NOMO-1 treated with dmso at 0.1 percent for 144 hours (cell line): ENCODE data around the gene SHCBP1L.

Experiments
- DNase-seq: peaks from one replicate; lab custom pipeline; 2025; ENCODE audit not compliant: unreplicated experiment; lab: John Stamatoyannopoulos, UW

The SHCBP1L gene

GRCh38 chr1:182952677-182953444 is at the start of gene SHCBP1L:
Gene SHCBP1L, minus strand, starts transcription at chr1:182953166. Its CDS starts 33 bp downstream, at chr1:182953133.
- DNase-seq = no peak

DNA sequence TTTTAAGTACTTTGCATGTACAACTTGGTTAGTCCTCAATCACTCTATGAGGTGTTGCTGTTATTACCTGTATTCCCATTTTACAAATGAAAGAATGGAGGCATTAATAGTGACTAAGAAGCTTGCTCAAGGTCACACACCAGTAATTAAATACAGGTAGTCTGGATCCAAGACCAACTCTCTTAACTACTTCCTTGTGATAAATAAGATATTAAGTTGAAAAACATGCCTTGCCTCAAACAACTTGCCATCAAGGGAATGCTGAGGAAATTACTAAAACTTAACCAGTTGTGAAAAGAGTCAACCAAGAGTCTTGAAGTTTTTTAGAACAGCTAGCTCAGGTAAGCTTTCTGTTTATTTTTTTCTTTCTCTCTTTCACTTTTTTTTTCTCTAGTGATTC is 49.3 kb upstream of the SHCBP1L start:
- DNase-seq = no peak

DNA sequence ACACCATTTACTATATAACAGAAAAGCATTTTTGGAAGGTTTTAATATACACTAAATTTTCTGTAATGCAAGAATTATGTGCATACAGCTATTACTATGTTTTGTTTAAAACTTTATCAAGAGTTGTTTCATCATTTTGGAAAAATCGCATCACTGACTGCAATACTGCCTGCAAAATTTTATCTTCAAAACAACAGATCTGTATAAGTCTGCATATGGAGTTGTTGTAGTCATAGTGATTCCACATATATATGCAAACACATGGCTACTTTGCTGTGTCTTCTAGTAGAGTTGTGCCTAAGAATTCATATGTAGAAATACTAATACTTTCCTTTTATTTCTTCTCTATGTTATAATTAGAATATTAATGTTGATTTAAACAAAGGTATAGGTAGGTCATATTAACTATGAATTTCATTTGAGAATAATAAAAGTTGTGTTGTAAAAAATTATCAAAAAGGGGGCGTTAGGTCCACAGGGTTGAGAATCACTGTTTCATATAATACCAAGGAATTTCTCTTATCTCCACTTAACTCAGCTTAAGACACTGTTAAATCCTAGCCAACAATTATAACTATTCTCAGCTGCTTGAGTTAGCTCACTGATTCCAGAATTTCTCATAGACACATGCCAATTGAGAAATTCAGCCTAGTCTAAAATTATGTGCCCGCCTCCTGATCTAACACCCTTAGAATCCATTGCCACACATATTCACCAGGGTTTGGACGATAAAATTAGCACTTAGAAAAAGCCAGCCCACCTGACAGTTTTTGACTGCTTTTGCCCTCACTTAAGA is 47.4 kb upstream of the SHCBP1L start:
- no peak for DNase-seq

DNA sequence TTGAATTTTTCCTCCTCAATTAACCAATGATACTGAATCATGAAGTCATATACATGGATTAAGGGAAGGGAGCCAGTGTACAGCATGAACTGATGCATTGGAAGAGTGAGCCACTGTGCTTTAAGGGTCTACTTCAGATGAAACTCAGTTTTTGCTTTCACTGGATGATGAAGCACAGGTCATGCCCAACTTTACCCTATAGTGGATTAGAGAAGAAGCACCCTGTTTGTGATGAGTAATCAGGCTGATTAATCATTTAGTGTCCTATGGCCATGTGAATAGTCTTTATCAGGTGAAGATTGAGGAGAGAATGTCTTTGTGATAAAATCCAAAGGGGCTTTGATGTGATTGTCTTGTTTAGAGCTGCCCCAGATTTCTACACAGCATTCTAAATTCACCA is 45.5 kb upstream of the SHCBP1L start:
- DNase-seq = no peak

DNA sequence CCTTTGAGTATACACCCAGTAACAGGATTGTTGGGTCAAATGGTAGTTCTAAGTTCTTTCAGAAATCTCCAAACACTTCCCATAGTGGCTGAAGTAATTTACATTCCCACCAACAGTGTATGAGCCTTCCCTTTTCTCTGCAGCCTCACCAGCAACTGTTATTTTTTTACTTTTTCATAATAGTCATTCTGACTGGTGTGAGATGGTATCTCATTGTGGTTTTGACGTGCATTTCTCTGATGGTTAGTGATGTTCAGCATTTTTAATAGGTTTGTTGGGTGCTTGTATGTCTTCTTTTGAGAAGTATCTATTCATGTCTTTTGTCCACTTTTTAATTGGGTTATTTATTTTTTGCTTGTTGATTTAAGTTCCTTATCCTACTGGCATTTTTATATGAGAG is 43.9 kb upstream of the SHCBP1L start:
- no peak for DNase-seq

DNA sequence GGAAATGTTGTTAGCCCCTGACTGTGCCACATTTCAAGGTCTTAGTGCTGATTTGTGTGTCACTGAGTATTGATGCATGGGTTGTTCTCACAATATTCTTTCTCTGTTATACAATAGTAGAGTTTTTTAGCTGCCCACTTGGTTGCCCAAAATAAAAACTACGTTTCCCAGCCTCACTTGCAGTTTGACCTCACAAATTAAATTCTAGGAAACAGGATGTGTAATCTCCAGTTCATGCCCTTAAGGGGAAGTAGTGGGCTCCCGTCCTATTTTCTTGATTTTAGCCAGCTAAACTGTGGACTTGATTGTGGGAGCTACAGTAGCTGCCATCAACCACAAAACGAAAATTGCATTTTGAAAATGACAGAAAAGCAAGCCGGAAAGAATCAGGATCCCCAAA is 42.9 kb upstream of the SHCBP1L start:
- peak; percentile 58 for DNase-seq

GRCh38 chr1:182993746-182994145 is 40.8 kb upstream of the SHCBP1L start:
- no peak for DNase-seq

DNA sequence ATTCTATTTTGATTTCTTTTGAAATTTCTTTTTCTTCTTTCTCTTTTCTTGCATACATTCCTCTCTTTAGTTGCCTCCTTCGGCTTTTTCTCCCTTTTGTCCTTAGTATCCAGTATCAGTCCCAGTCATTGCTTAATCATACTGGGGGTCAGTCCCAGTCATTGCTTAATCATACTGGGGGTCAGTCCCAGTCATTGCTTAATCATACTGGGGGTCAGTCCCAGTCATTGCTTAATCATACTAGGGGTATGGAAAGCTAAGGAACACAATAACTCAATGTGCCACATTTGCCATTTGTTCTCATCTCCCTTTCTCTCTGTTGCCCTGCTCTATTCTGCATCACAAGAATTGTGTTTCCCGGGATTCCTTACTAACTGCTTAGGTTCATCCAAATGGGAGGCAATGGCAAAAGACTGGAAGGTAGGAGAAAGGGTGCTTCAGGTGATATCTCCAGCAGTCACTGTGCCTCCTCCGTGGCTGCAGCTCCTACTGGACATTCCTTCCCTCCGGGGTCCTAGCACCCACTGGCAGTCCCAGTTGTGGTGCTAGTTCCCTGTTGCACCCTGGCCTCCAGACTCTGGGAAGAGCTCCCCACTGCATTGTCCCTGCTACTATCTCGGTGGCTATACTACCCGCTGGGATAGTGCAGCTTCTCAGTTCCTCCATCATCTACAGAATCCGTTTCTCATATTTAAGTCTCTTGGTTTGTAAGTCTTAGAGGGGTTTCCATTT is 37.6 kb upstream of the SHCBP1L start:
- no peak for DNase-seq

- no peak for DNase-seq
Observed at GRCh38 chr1:182985876-182986275, 32.9 kb upstream of the SHCBP1L start.

- no peak for DNase-seq
Observed at GRCh38 chr1:182984621-182985020, 31.7 kb upstream of the SHCBP1L start.

- DNase-seq = no peak
Observed at GRCh38 chr1:182984138-182984537, 31.2 kb upstream of the SHCBP1L start.

- no peak for DNase-seq
Observed at GRCh38 chr1:182978151-182978853, 25.3 kb upstream of the SHCBP1L start.

DNA sequence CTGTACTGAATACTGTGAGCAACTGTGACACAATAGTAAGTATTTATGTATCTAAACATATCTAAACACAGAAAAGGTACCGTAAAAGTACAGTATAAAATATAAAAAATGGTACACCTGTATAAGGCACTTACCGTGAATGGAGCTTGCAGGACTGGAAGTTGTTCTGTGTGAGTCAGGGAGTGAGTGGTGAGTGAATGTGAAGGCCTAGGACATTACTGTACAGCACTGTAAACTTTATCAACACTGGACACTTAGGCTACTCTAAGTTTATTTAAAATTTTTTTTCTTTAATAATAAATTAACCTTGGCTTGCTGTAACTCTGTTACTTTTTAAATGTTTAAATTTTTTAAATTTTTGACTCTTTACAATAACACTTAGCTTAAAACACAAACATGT is 24.5 kb upstream of the SHCBP1L start:
- no peak for DNase-seq

GRCh38 chr1:182974506-182975191 is 21.7 kb upstream of the SHCBP1L start:
- DNase-seq = no peak

- no peak for DNase-seq
Observed at GRCh38 chr1:182972829-182973228, 19.9 kb upstream of the SHCBP1L start.

DNA sequence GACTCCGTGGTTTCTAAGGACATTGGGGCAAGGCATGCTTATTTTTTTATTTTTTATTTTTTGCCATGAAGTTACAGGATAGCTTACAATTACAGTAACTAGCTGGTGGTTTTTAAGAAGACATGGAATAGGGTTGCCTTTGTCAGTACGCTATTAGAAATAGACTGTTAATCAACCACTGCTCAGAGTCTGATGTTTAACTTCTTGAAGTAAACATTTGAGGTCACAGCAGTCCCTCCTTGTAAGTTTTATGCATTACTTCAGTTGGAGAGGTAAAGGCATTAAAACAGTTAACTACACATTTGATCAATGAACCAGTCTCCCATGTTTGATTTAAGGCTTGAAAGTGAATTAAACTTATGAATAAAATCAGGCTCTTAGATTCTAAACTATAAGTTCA is 19.3 kb upstream of the SHCBP1L start:
- no peak for DNase-seq

DNA sequence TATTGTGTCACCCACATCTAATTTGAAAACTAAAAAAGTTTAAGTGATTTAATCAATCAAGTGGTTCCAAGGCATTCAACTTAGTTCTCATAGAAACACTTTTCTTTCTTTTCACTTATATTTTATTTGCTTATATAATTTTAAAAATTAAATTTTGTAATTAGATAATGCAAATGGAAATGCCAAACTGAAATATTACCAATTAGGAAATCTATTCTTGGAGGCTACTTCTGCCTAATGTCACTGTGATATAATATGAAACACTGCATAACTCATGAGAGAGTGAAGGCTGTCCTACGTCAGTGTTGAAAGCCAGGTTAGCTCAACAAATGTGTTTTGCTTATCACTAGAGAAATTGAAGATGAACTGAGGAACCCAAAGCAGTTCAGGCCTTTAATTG is 18.3 kb upstream of the SHCBP1L start:
- DNase-seq = no peak

DNA sequence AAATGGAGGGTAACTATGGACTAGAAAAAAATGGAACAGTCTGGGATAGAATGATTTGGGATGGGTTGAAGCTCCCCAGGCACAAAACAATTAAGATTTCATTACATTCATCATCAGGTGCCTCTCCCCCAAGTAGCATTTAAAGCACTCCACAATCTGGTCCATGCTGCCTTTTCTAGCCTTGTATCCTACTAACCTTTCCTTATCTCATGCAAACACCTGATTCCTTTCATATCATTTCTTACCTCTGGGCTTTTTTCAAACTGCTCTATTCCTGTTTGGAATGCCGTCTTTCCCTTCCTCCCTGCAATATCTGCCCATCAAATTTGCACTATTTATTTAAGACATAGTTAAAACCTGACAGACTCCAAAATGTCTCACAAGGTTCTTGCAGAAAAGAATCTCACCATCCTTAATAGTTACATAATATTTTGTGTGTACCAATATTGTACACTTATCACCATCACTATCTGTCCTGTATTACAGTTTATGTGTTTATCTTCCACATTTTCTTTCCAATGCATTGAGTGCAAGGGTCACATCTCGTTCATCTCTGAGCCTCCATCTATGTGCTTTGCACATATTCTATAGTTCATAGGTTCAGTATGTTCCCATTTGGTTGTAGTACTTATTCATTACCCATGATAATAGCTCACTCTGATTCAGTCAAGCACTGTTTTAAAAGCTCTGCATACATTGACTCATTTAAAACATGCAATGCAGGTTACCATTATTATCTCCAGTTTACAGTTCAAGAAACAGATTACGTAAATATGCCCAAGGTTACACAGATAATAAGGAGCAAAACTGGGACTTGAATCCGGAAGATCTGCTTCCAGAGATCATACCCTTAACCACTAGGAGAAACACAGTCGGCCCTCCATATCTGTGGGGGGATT is 16.1 kb upstream of the SHCBP1L start:
- DNase-seq = no peak

GRCh38 chr1:182968151-182968741 is 15.3 kb upstream of the SHCBP1L start:
- DNase-seq = no peak
